Measurements from ENCODE around the gene COL23A1.

COL23A1 gene

GRCh38 chr5:178380541-178381074 lies 209.6 kb downstream of the COL23A1 start:
- Histone ChIP-seq H3K27ac (no peak overlapping the region), H3K4me3 (no peak overlapping the region)
- no peak for TF ChIP-seq CTCF (IDR thresholded peaks at IDR 0.05)
- DNase-seq (ENCODE audit: low spot score): no peak

- H3K4me3 ChIP-seq: no peak overlapping the region
- no peak overlapping the region for H3K27ac ChIP-seq
- DNase-seq (ENCODE audit: low spot score): no peak
- TF ChIP-seq CTCF (IDR thresholded peaks at IDR 0.05): no peak
These were observed 210.1 kb downstream of the COL23A1 start for GRCh38 chr5:178380086-178380485.

- no peak overlapping the region for H3K27ac ChIP-seq
- DNase-seq (ENCODE audit: low spot score): no peak
- no peak for TF ChIP-seq CTCF (IDR thresholded peaks at IDR 0.05)
- no peak overlapping the region for H3K4me3 ChIP-seq
These were observed 211.4 kb downstream of the COL23A1 start for GRCh38 chr5:178378527-178379484.

- no peak for DNase-seq (ENCODE audit: low spot score)
- H3K4me3 ChIP-seq: no peak overlapping the region
- TF ChIP-seq CTCF (IDR thresholded peaks at IDR 0.05): no peak
These were observed 212.5 kb downstream of the COL23A1 start for GRCh38 chr5:178377583-178378270.

GRCh38 chr5:178376921-178377582 lies 213.1 kb downstream of the COL23A1 start:
- DNase-seq (ENCODE audit: low spot score): no peak
- Histone ChIP-seq H3K4me3 (no peak overlapping the region), H3K27ac (no peak overlapping the region)
- no peak for TF ChIP-seq CTCF (IDR thresholded peaks at IDR 0.05)

More at GRCh38 chr5:178377583-178378270, 212.5 kb downstream of the COL23A1 start:
- no peak overlapping the region for H3K27ac ChIP-seq

GRCh38 chr5:178375348-178375747 lies 214.8 kb downstream of the COL23A1 start:
- Histone ChIP-seq H3K4me3 (no peak overlapping the region), H3K27ac (no peak overlapping the region)
- TF ChIP-seq CTCF (IDR thresholded peaks at IDR 0.05): no peak
- DNase-seq (ENCODE audit: low spot score): no peak
